Suprapubic skin (tissue), 4 donors: ENCODE data around the gene CAMK1D. TPM values are rescaled to one million over a fixed set of nuclear protein-coding genes. Genes with fewer than 3 reads are reported as not detected.

ENCODE experiments used
- DNase-seq, 2 donors: peaks; one replicate each; pipeline ENCODE4 v3.0.0-alpha.2; 2019; ENCODE audit warnings: low spot score in 2 of 2
- H3K27ac ChIP-seq: fragments of 200-600 bp; sonication (generic); one replicate; pipeline ENCODE4 v1.5.1; 2019
- H3K27me3 ChIP-seq: fragments of 200-600 bp; sonication (generic); one replicate; pipeline ENCODE4 v1.5.1; 2019
- H3K36me3 ChIP-seq: fragments of 200-600 bp; sonication (generic); one replicate; pipeline ENCODE4 v1.5.1; 2019
- H3K4me1 ChIP-seq: fragments of 200-600 bp; sonication (generic); one replicate; pipeline ENCODE4 v1.5.1; 2019
- H3K4me3 ChIP-seq: fragments of 200-600 bp; sonication (generic); one replicate; pipeline ENCODE4 v1.5.1; 2019; ENCODE audit warnings: mild to moderate bottlenecking
- H3K9me3 ChIP-seq: fragments of 200-600 bp; sonication (generic); one replicate; pipeline ENCODE4 v1.5.1; 2019
- EP300 ChIP-seq: sonication (generic); formaldehyde crosslinking; IDR thresholded peaks from one replicate; pipeline ENCODE4 v1.6.1; 2017; ENCODE audit warnings: antibody characterized with exemption
- POLR2A ChIP-seq, 2 donors: fragments of 450-650 bp; IDR thresholded peaks; one replicate each; pipeline ENCODE4 v1.6.1; 2017; ENCODE audit warnings: antibody characterized with exemption in 2 of 2, mild to moderate bottlenecking in 2 of 2, moderate library complexity in 2 of 2
- POLR2AphosphoS5 ChIP-seq, 3 donors: sonication (generic); formaldehyde crosslinking; IDR thresholded peaks; one replicate each; pipeline ENCODE4 v1.6.1; 2017; ENCODE audit warnings: antibody characterized with exemption in 3 of 3
- WGBS: methylation state at CpG from one replicate; pipeline ENCODE4 v1.1.5; 2018; 5-methylcytosine and 5-hydroxymethylcytosine counted together
- total RNA-seq, 4 donors: library from RNA; depleted of rRNA; stranded (reverse); fragments of >200 nt; gene quantifications; one replicate each; pipeline ENCODE4 v1.1.0, GENCODE V29; 2016
- TF ChIP-seq, protein P1 (sequence below), 2 donors: fragments of 200-600 bp in 1 of 2; fragments of 450-650 bp in 1 of 2; sonication (generic) in 1 of 2; IDR thresholded peaks; one replicate each; pipeline ENCODE4 v1.5.1; 2016 to 2019; ENCODE audit warnings: antibody characterized with exemption in 2 of 2, mild to moderate bottlenecking in 1 of 2, moderate library complexity in 1 of 2

Gene CAMK1D
- total RNA-seq, 4 donors from 2014 or later, result 26.4 to 31.3 (median 30.2) TPM

DNA sequence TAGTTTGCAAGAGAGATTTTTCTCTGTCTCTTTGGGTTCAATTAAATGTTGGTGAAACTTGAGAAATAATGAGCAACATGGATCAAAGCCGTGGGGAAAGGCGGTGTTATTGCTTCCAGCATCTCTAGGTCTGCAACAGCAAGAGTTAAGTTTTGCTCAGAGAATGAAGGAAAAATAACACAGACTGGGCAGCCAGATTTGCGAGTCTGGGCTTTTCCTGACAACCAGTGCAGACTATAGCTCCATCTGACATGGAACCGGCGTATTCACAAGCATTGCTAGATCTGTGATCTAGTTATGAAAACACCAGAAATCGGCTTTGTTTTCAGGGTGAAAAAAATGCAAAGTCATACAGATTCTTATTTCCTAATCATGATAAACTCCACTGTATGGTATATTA is 110.4 kb downstream of the CAMK1D start:
- no peaks in the 10 kb centered on the region for H3K9me3 ChIP-seq
- H3K27me3 ChIP-seq, result no peaks in the 10 kb centered on the region
- TF ChIP-seq POLR2A (IDR thresholded peaks at IDR 0.05), result no peak
- TF ChIP-seq EP300, result no peak
- TF ChIP-seq, protein P1, sequence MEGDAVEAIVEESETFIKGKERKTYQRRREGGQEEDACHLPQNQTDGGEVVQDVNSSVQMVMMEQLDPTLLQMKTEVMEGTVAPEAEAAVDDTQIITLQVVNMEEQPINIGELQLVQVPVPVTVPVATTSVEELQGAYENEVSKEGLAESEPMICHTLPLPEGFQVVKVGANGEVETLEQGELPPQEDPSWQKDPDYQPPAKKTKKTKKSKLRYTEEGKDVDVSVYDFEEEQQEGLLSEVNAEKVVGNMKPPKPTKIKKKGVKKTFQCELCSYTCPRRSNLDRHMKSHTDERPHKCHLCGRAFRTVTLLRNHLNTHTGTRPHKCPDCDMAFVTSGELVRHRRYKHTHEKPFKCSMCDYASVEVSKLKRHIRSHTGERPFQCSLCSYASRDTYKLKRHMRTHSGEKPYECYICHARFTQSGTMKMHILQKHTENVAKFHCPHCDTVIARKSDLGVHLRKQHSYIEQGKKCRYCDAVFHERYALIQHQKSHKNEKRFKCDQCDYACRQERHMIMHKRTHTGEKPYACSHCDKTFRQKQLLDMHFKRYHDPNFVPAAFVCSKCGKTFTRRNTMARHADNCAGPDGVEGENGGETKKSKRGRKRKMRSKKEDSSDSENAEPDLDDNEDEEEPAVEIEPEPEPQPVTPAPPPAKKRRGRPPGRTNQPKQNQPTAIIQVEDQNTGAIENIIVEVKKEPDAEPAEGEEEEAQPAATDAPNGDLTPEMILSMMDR (IDR thresholded peaks at IDR 0.05), result no peak
- no peak for TF ChIP-seq POLR2AphosphoS5 (IDR thresholded peaks at IDR 0.05)
- H3K36me3 ChIP-seq, result no peaks in the 10 kb centered on the region
- peaks cover 15% of the 10 kb centered on the region for H3K4me1 ChIP-seq
- 40% methylated on average over 6 of the region's 6 CpGs for WGBS
- no peak for DNase-seq
- no peak overlapping the region for H3K27ac ChIP-seq
- no peak overlapping the region for H3K4me3 ChIP-seq

DNA sequence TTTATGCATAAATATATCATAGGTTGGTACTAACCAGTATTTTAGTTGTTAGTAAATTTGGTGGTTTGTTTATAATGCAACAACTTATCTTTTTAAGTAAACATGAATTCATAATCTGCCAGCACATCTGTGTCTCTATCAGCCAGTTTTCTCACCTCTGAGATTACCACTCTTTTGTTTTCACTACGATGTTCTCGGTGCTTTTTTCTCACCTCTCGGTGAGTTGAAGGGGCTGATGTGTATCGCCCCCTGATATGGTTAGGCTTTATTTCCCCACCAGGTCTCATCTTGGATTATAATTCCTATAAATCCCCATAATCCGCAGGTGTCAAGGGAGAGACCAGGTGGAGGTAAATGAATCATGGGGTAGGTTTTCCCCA is 114.1 kb downstream of the CAMK1D start:
- Histone ChIP-seq H3K27me3 (no peaks in the 10 kb centered on the region), H3K4me1 (peaks cover 4% of the 10 kb centered on the region), H3K27ac (no peak overlapping the region), H3K36me3 (no peaks in the 10 kb centered on the region), H3K4me3 (no peak overlapping the region), H3K9me3 (no peaks in the 10 kb centered on the region)
- no peak for DNase-seq
- TF ChIP-seq POLR2A (IDR thresholded peaks at IDR 0.05), result no peak
- no peak for TF ChIP-seq EP300
- 98% methylated on average over 5 of the region's 5 CpGs for WGBS

DNA sequence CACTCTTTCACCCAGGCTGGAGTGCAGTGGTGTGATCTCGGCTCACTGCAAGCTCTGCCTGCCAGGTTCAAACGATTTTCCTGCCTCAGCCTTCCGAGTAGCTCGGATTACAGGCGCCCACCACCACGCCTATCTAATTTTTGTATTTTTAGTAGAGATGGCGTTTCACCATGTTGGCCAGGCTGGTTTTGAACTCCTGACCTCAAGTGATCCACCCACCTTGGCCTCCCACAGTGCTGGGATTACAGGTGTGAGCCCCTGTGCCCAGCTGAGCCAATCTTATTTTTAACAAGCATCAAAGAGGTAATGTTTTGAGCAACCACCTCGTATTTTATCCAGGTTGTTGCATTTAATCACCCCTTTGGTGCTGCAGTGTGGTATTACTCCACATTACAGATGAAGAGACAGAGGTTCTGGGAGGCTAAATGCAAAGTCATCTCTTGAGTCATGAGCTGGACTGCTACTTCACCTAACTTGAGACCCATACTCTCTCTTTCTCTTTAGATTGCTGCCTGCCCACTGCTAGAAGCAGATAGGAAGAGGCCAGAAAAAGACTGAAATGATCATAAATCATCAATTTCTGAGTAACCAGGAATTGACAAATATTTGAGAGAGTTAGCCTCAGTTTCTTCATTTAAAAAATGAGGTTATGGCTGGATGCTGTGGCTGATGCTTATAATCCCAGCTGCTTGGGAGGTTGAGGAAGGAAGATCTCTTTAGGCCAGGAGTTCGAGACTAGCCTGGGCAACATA is 116.2 kb downstream of the CAMK1D start:
- H3K27me3 ChIP-seq, result no peaks in the 10 kb centered on the region
- H3K9me3 ChIP-seq, result no peaks in the 10 kb centered on the region
- H3K4me3 ChIP-seq, result no peak overlapping the region
- H3K36me3 ChIP-seq, result no peaks in the 10 kb centered on the region
- WGBS, result 87% methylated on average over 9 of the region's 9 CpGs
- H3K4me1 ChIP-seq, result peaks cover 4% of the 10 kb centered on the region
- no peak overlapping the region for H3K27ac ChIP-seq
- no peak for DNase-seq
- TF ChIP-seq POLR2A (IDR thresholded peaks at IDR 0.05), result no peak
- TF ChIP-seq EP300, result no peak
- no peak for TF ChIP-seq POLR2AphosphoS5 (IDR thresholded peaks at IDR 0.05)
- TF ChIP-seq, protein P1 (IDR thresholded peaks at IDR 0.05), result no peak

DNA sequence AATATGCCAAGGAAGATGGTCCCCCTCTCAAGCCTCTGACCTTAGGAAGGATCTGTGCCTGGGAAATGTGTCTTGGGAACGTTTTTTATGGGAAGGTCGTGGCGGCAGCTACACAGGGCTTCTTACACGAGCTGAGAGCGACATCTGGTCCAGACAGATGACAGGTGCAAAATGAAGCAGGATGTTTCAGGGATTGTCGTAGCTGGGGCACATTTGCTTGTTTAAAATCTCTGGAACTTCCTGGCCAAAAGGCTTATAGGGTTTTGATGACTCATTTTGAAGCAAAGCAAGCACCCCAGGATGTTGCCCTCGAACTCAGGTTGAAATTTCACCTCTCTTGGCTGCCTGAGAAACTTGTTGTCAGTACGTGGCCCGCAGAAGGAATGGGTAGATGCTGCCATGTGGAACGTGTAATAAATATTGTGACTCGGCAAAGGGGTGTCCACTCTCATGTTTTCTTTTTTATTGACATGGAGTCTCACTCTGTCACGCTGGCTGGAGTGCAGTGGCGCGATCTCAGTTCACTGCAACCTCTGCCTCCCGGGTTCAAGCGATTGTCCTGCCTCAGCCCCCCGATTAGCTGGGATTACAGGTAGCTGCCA is 117.5 kb downstream of the CAMK1D start:
- DNase-seq, result no peak
- WGBS, result 84% methylated on average over 17 of the region's 17 CpGs
- Histone ChIP-seq H3K4me3 (no peak overlapping the region), H3K27me3 (no peaks in the 10 kb centered on the region), H3K27ac (no peak overlapping the region), H3K9me3 (no peaks in the 10 kb centered on the region), H3K4me1 (peaks cover 4% of the 10 kb centered on the region), H3K36me3 (no peaks in the 10 kb centered on the region)
- TF ChIP-seq EP300, result no peak
- TF ChIP-seq POLR2AphosphoS5 (IDR thresholded peaks at IDR 0.05), result no peak
- no peak for TF ChIP-seq POLR2A (IDR thresholded peaks at IDR 0.05)
- TF ChIP-seq, protein P1 (IDR thresholded peaks at IDR 0.05), result no peak

DNA sequence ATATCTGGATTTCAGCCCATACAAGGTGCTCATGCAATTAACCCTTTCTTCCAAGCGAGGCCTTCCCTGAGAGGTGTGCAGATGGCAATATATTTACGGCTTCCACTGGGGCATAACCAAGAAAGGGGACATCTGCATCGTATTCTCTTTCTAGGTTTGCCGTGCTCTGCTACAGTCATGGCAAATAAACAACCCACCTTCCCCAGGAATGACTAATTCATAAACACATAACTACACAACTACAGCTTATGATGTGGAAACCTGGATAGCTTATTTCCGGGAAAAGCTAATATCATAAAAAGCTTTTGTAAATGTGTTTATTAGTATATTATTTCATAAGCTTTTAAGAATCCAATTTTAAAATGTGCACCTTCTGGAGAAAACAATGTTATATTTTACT is 120.0 kb downstream of the CAMK1D start:
- no peak for DNase-seq
- Histone ChIP-seq H3K36me3 (no peaks in the 10 kb centered on the region), H3K4me3 (no peak overlapping the region), H3K9me3 (no peaks in the 10 kb centered on the region), H3K27ac (no peak overlapping the region), H3K4me1 (peaks cover 7% of the 10 kb centered on the region), H3K27me3 (no peaks in the 10 kb centered on the region)
- TF ChIP-seq, protein P1 (IDR thresholded peaks at IDR 0.05), result no peak
- TF ChIP-seq EP300 (no peak), POLR2A (IDR thresholded peaks at IDR 0.05) (no peak), POLR2AphosphoS5 (IDR thresholded peaks at IDR 0.05) (no peak)
- WGBS, result 93% methylated on average over 5 of the region's 5 CpGs
